ENCODE results near the gene MPPE1.
"Not testable (repeated sequence)": the region's sequence is repeated elsewhere in the genome, so short reads cannot be mapped to it uniquely, and the experiment has no call there.

Gene MPPE1

DNA sequence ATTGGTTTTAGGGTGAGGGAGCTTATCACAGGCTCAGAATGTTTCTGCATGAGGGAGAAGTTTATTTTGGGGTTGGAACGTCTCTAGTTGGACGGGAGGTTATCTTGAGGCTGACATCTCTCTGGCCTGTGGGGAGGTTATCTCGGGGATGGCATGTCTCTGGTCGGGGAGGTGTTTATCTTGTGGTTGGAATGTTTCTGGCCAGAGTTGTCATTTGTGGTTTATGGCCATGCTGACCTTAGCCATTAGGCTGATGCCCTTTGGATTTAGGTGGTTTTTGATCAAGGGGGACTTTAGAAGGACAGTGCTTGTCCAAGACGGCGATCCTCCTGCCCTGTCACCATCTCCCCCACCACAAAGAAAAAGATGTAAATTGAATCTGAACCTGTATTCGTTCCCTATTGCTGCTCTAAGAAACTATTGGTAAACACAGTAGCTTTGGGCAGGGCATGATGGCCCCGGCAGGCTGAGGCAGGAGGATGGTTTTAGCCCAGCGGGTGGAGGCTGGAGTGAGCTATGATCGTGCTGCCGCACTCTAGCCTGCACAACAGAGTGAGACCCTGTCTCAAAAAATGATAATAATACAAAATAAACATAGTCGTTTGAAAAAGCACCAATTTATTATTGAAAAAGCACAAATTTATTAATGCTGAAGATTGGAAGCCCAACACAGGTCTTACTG is 17.8 kb upstream of the MPPE1 start:
- no peak for DNase-seq

DNA sequence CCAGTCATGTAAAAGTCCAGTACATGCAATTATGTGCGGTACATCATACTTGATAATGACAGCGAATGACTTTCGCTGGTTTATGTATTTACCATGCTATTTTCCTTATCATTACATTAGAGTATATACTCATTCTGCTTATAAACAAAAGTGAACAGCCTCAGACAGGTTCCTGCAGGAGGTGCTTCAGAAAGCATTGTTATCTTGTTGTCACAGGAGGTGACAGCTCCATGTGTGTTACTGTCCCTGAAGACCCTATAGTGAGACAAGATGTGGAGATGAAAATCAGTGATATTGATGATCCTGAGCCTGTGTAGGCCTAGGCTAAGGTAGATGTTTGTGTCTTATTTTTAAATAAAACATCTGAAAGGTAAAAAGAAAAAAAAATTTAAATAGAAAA is 15.3 kb upstream of the MPPE1 start:
- DNase-seq, result no peak

DNA sequence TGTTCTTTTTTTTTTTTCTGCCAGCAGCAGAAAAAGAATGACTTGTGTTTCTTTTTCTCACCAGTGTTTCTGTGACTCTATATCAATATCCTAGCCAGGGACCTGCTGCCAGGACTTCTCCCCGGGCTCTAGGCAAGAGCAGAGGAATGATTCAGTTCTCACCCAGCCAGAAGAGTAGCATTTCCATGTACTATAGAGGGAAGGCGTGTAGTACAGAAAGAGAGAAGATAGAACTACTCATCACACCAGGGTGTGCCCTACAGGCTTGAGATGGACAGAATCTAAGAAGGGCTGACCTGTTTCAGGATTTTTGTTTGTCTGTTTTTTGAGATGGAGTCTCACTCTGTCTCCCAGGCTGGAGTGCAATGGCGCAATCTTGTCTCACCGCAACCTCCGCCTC is 11.4 kb upstream of the MPPE1 start:
- not testable (repeated sequence) for DNase-seq

DNA sequence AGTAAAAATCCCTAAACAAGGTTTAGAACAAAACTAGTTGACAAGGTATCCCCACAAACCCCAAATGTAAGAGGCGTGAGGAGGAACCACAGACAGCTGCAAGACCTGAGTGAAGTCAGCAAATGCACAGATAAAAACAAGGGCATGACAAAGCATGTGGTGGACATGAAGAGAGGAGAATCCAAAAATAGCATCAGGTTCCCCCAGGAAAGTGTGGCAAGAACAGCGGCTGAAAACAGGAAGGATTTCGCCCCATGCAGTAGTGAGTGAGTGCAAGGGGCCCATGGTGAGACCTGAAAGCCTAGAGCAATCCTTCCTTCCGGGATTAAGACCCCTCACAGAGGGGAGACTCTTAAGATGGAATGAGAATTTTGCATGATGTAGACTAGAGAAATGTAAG is 8.8 kb upstream of the MPPE1 start:
- DNase-seq, result not testable (repeated sequence)

GRCh38 chr18:11909591-11910026 is 1.5 kb upstream of the MPPE1 start:
- no peak for DNase-seq

- DNase-seq, result no peak
Observed at GRCh38 chr18:11909061-11909455, 941 bp upstream of the MPPE1 start.

DNA sequence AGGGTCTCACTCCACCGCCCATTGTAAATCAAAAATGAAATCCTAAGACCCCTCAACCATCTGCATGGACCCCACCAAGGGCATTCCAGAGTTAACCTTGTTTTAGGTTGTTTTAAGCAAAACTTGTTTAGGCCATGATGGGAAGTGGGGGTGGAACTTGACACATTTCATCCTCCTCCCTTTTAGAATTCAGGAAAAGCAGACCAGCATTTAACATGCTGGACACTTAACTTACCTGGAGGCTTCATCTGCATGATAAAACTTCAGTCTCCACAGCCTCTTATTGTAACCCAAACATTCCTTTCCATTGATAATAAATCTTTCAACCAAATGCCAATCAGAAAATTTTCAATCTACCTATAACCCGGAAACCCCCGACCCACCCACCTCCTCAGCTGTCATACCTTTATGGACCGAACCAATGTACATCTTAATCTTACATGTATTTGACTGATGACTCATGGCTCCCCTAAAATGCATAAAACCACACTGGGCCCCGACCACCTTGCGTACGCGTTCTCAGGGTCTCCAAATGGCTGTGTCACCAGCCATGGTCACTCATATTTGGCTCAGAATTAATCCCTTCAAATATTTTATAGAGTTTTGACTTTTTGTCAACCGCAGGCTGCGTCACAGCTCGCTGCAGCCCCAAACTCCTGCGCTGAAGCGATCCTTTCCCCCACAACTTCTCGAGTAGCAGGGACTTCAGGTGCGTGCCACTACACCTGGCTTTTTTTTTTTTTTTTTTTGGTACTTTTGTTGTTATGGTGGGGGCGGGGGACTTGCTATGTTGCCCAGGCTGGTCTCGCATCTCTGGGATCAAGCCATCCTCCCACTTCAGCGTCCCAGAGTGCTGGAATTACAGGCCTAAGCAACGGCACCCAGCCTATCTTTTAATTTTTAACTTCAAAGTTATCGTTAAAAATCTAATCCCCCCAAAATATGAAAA is 917 bp downstream of the MPPE1 start:
- DNase-seq, result peak; percentile 9

- DNase-seq, result no peak
Observed at GRCh38 chr18:11906176-11906575, 1.9 kb downstream of the MPPE1 start.

- no peak for DNase-seq
Observed at GRCh38 chr18:11905613-11906012, 2.5 kb downstream of the MPPE1 start.

- no peak for DNase-seq
Observed at GRCh38 chr18:11902522-11903292, 5.4 kb downstream of the MPPE1 start.

DNA sequence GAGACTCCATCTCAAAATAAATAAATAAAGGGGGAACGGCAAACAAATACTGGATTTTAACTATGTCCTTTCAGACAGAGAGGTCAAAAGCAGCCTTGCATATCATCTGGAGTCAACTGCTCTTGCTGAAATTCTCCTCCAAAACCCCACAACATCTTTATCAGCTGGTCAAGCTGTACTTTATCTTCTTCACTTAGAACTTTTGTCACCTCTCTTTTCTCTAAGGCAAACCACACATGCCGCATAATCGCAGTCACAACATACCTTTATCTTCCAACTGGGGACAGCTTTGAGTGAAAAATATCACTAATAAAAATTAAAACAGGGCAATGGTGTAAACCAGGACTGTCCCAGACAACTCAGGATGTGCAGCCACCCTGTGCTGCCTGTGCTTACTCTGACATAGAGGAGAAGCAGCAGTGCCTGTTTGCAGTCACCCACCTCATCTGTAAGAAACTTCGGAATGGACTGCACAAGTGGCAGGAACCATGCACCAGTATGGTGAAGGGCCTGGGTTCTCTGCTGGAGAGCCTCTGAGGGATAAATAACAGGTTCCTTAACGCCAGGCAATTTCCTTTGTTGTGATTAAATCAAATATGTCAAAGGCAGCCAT is 6.2 kb downstream of the MPPE1 start:
- no peak for DNase-seq

DNA sequence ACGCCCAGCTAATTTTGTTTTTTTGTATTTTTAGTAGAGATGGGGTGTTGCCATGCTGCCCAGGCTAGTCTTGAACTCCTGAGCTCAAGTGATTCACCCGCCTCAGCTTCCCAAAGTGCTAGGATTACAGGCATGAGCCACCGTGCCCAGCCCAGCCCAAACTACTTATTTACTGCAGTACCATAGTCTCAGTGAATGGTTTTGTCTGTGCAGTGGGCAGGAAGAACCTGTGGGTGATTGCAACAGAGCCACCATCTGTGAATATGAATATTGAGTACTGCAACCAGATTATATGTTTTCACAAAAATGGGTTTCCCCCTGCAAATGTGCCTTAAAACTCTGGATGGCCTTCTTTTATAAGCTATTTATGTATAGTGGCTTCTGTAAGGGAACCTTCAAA is 9.1 kb downstream of the MPPE1 start:
- no peak for DNase-seq

DNA sequence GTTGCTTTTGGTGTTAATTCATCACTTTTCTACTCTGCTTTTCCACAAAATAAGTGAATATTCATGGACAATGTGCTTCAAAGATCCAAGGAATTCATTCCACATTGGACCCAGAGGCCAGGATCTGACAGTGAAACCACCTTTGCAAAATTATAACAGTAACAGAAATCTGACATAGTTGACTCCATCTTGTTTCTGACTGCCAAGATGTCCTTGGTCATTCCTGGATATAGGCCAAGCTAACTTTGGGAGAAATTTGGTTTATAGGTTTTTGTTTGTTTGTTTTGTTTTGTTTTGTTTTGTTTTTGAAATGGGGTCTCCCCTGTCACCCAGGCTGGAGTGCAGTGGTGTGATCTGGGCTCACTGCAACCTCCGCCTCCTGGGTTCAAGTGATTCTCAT is 10.3 kb downstream of the MPPE1 start:
- no peak for DNase-seq

DNA sequence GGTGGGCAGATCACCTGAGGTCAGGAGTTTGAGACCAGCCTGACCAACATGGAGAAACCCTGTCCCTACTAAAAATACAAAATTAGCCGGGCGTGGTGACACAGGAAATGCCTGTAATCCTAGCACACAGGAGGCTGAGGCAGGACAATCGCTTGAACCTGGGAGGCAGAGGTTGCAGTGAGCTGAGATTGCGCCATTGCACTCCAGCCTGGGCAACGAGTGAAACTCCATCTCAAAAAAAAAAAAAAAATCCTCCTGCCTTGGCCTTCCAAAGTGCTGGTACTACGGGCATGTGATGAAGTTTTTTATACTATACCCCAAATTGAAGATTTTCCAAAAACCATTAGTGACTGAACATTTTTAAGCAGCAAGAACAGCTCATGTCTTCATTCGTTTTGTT is 15.7 kb downstream of the MPPE1 start:
- not testable (repeated sequence) for DNase-seq

DNA sequence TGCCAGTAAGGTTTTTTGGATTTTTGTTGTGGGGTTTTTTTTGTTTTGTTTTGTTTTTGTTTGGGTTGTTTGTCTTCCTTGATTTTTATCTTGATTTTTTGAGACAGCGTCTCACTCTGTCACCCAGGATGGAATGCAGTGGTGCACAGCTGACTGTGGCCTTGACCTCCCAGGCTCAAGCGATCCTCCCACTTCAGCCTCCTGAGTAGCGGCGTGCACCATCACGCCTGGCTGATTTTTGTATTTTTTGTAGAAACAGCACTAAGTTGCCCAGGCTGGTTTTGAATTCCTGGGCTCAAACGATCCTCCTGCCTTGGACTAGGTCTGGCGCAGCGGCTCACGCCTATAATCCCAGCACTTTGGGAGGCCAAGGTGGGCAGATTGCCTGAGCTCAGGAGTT is 16.4 kb downstream of the MPPE1 start:
- no peak for DNase-seq

GRCh38 chr18:11889284-11889683 is 18.8 kb downstream of the MPPE1 start:
- DNase-seq, result no peak

- no peak for DNase-seq
Observed at GRCh38 chr18:11888726-11889125, 19.4 kb downstream of the MPPE1 start.

DNA sequence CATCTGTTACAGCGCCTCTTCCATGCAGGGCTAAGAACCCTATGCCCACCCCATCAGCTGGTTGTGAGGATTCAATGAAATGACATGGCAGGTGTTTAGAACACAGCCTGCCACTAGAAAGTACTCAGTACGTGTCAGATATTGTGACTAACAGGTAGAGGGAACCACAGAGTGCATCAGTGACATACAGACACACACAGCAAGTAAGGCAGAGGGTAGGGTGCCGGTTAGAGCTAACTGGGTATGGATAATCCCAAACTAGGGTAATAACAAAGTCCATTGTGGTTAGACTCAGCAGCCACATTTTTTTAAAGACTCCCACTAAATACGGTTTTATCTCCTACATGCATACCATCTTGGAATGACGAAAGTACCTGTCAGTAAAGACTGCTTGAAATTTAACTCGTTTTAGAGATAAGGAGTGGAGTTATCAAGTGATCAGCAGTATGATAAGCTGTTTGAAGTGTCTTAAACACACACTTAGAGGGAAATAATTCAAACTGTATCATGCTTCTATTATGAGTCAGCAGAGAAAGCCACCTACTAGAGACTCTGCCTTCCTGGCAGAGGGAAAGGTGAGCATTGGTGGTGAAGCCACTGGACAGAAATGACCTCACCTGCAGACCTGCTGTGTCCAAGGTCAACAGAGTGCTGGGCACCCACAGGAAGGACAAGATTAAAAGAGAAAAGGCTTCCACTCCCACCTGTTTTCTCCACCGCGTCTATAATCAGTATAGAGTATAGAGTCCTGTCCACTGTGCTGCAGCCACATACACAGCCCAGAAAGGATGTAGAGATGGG is 20.6 kb downstream of the MPPE1 start:
- DNase-seq, result no peak

GRCh38 chr18:11886577-11887110 is 21.5 kb downstream of the MPPE1 start:
- DNase-seq, result no peak

GRCh38 chr18:11885278-11885947 is 22.7 kb downstream of the MPPE1 start:
- no peak for DNase-seq

DNA sequence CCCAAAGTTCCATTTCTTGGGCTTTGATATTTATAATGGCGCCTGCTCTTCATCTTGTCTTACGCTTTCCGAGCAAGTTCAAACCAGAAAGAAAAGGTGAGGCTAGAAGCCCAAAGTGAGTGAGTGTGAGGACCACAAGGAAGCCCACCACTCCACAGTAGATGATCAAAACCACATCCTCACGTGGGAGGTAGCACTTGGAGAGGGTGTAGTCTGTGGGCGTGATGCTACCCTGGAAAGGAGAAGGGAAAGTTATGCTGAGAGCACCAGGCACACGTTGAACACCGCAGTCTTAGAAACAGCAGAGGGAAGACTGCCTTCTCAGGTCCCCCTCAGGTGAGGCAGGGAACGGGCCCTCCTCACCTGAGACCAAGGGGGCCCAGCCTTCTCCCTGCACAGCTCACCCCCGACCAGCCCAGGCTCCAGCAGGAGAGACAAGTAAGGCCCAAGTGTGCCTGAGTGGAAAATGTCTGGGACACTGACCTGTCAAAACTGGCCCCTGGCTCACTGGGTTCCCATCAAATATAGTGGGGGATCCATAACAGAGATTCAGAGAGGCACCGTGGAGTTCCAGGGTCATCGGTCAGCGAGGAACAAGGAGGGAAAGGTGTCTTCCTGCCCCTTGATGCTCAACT is 23.6 kb downstream of the MPPE1 start:
- DNase-seq, result no peak
